HEK293 (cell line): ENCODE measurements around the gene PDE9A.

Source experiments
- CTCF ChIA-PET: fragments of 350-600 bp; formaldehyde crosslinking; extraction: SDS; loops from one replicate; lab custom pipeline; 2021; ENCODE audit warnings: antibody characterized with exemption; lab: Yijun Ruan, JAX
- POLR2A ChIA-PET: fragments of 300-600 bp; formaldehyde crosslinking; extraction: SDS; loops from one replicate; lab custom pipeline; 2020; ENCODE audit warnings: antibody characterized with exemption, inconsistent platforms; lab: Yijun Ruan, JAX
- H3K27ac ChIP-seq: fragments of 200-500 bp; sonication (Bioruptor generic); 2 replicates; pipeline ENCODE4 v1.5.1; 2014; ENCODE audit warnings: low read depth, low read length, control low read depth, inconsistent platforms; ENCODE audit errors: extremely low read depth
- H3K36me3 ChIP-seq, 2 experiments: fragments of 200-500 bp in 1 of 2; sonication (Bioruptor generic) in 1 of 2; 1 replicate in 1 of 2; 2 replicates in 1 of 2; pipeline ENCODE4 v1.5.1; 2014 to 2017; ENCODE audit warnings: inconsistent platforms in 2 of 2, low read length in 2 of 2; ENCODE audit not compliant: control insufficient read depth in 2 of 2, insufficient read depth in 1 of 2
- H3K4me1 ChIP-seq: fragments of 200-500 bp; sonication (Bioruptor generic); 2 replicates; pipeline ENCODE4 v1.5.1; 2014; ENCODE audit warnings: mild to moderate bottlenecking, low read length, inconsistent platforms; ENCODE audit not compliant: control insufficient read depth, insufficient read depth
- H3K4me3 ChIP-seq: 2 replicates; pipeline ENCODE4 v1.5.1; 2011; ENCODE audit warnings: low read depth, mild to moderate bottlenecking, control low read depth, low read length, moderate library complexity
- H3K9me3 ChIP-seq: fragments of 200-500 bp; sonication (Bioruptor generic); 2 replicates; pipeline ENCODE4 v1.5.1; 2014; ENCODE audit warnings: low read depth, low read length, inconsistent platforms; ENCODE audit not compliant: control insufficient read depth, insufficient read depth
- GLIS1 ChIP-seq: fragments of 450-650 bp; formaldehyde crosslinking; IDR thresholded peaks from 2 replicates; pipeline ENCODE4 v1.5.1; 2016; ENCODE audit warnings: missing biosample characterization, missing genetic modification characterization
- HOXA7 ChIP-seq: sonication (generic); formaldehyde crosslinking; IDR thresholded peaks from 2 replicates; pipeline ENCODE4 v1.8.1; 2022; ENCODE audit warnings: missing genetic modification reagents, borderline replicate concordance
- HOXD13 ChIP-seq: sonication (generic); formaldehyde crosslinking; IDR thresholded peaks from 2 replicates; pipeline ENCODE4 v1.8.0; 2022; ENCODE audit warnings: missing genetic modification reagents, borderline replicate concordance
- OVOL3 ChIP-seq: fragments of 450-650 bp; formaldehyde crosslinking; IDR thresholded peaks from 2 replicates; pipeline ENCODE4 v1.5.1; 2016; ENCODE audit warnings: missing biosample characterization, missing genetic modification characterization
- SCRT2 ChIP-seq: fragments of 450-650 bp; formaldehyde crosslinking; IDR thresholded peaks from 2 replicates; pipeline ENCODE4 v1.5.1; 2016; ENCODE audit warnings: missing biosample characterization, missing genetic modification characterization
- SP2 ChIP-seq: fragments of 450-650 bp; formaldehyde crosslinking; IDR thresholded peaks from 2 replicates; pipeline ENCODE4 v1.5.1; 2016; ENCODE audit warnings: missing biosample characterization, missing genetic modification characterization
- ZFHX2 ChIP-seq: fragments of 450-650 bp; formaldehyde crosslinking; conservative IDR thresholded peaks from 2 replicates; pipeline ENCODE4 v1.5.1; 2016; ENCODE audit warnings: missing biosample characterization, missing genetic modification characterization
- ZFP69B ChIP-seq: fragments of 450-650 bp; formaldehyde crosslinking; IDR thresholded peaks from 2 replicates; pipeline ENCODE4 v1.5.1; 2016; ENCODE audit warnings: missing biosample characterization, missing genetic modification characterization
- ZIC2 ChIP-seq: fragments of 450-650 bp; formaldehyde crosslinking; IDR thresholded peaks from 2 replicates; pipeline ENCODE4 v1.5.1; 2016; ENCODE audit warnings: missing biosample characterization, missing genetic modification characterization
- ZNF174 ChIP-seq: fragments of 450-650 bp; formaldehyde crosslinking; IDR thresholded peaks from 2 replicates; pipeline ENCODE4 v1.5.0; 2017; ENCODE audit warnings: missing biosample characterization, mild to moderate bottlenecking, missing genetic modification characterization
- ZNF37A ChIP-seq: fragments of 450-650 bp; IDR thresholded peaks from 2 replicates; pipeline ENCODE4 v1.5.1; 2018; ENCODE audit warnings: missing biosample characterization, missing genetic modification characterization
- ZNF514 ChIP-seq: fragments of 450-650 bp; formaldehyde crosslinking; IDR thresholded peaks from 2 replicates; pipeline ENCODE4 v1.5.1; 2016; ENCODE audit warnings: missing biosample characterization, missing genetic modification characterization
- ZNF626 ChIP-seq: fragments of 450-650 bp; sonication (Bioruptor Pico); formaldehyde crosslinking; IDR thresholded peaks from 2 replicates; pipeline ENCODE4 v1.5.1; 2018; ENCODE audit warnings: missing biosample characterization, missing genetic modification characterization, inconsistent platforms
- ZNF76 ChIP-seq: fragments of 450-650 bp; formaldehyde crosslinking; IDR thresholded peaks from 2 replicates; pipeline ENCODE4; 2016; ENCODE audit warnings: low read depth, missing biosample characterization, missing genetic modification characterization, borderline replicate concordance
- ZNF791 ChIP-seq: fragments of 450-650 bp; formaldehyde crosslinking; IDR thresholded peaks from 2 replicates; pipeline ENCODE4 v1.5.1; 2016; ENCODE audit warnings: missing biosample characterization, missing genetic modification characterization
- TF ChIP-seq, protein P1 (sequence below): fragments of 450-650 bp; formaldehyde crosslinking; conservative IDR thresholded peaks from 2 replicates; pipeline ENCODE4 v1.5.1; 2016; ENCODE audit warnings: low read depth, missing biosample characterization, missing genetic modification characterization
- TF ChIP-seq, protein P2 (sequence below): fragments of 450-650 bp; formaldehyde crosslinking; IDR thresholded peaks from 2 replicates; pipeline ENCODE4 v1.5.1; 2016; ENCODE audit warnings: missing biosample characterization, missing genetic modification characterization
- TF ChIP-seq, protein P3 (sequence below): fragments of 450-650 bp; formaldehyde crosslinking; IDR thresholded peaks from 2 replicates; pipeline ENCODE4 v1.5.1; 2016; ENCODE audit warnings: missing biosample characterization, missing genetic modification characterization
- TF ChIP-seq, protein P4 (sequence below): fragments of 450-650 bp; formaldehyde crosslinking; IDR thresholded peaks from 2 replicates; pipeline ENCODE4 v1.5.1; 2016; ENCODE audit warnings: missing biosample characterization, missing genetic modification characterization
- TF ChIP-seq, protein P5 (sequence below): fragments of 450-650 bp; formaldehyde crosslinking; IDR thresholded peaks from 2 replicates; pipeline ENCODE4 v1.5.0; 2017; ENCODE audit warnings: missing biosample characterization, missing genetic modification characterization, borderline replicate concordance

The PDE9A gene

DNA sequence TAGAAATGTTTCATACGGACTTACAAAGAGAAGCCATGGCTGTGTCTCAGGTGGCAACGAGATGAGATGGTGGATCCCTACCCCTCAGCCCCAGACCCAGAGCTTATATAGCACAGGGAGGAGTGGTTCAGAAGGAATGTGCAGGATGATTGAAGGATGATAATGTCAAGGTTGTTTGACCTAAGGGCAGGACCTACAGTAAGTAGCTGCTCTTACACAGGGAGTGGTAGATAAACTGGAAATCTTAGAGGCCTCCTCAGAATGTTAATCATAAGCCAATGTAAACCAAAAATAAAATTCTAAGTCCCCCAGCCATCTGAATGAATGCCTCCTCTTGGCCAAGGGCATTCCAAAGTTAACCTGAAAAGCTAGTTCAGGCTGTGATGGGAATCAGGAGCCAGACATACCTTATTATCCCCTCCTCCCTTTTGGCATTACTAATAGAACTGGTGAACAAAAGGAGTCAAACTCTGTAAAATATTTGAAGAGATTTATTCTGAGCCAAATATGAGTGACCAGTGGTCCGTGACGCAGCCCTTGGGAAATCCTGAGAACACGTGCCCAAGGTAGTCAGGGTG, 45.8 kb upstream of the PDE9A start:
- CTCF ChIA-PET, result interaction anchor here (0.5 to 1.0 kb wide), 4 partner anchors 15 to 285 kb away, joined by 3 to 4 read pairs (median 3); no protein-coding TSS in a partner anchor

DNA sequence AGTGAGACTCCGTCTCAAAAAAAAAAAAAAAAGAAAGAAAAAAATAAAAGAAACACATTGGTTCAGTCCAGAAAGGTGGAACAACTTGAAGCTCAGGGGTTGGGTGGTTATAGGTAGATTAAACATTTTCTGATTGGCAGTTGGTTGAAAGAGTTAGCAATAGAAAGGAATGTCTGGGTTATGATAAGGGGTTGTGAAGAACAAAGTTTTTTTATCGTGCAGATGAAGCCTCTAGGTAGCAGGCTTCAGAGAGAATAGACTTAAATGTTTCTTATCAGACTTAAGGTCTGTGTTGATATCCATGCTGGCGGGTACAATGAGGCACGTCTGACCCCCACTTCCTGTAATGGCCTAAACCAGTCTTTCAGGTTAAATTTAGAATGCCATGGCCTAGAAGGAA, 45.0 kb upstream of the PDE9A start:
- POLR2A ChIA-PET, result no interaction called here

More for the DNA sequence above, 45.8 kb upstream of the PDE9A start:
- Histone ChIP-seq H3K4me1 (no peaks in the 10 kb centered on the region), H3K27ac (no peak overlapping the region), H3K9me3 (no peaks in the 10 kb centered on the region), H3K36me3 (no peaks in the 10 kb centered on the region), H3K4me3 (no peak overlapping the region)
- TF ChIP-seq ZNF514 (tag by site-specific recombination) (no peak), HOXA7 (CRISPR knock-in tag) (no peak), ZNF37A (tag by site-specific recombination) (no peak), ZNF626 (tag by site-specific recombination) (no peak), ZNF174 (tag by site-specific recombination) (no peak), SCRT2 (tag by site-specific recombination) (no peak), HOXD13 (CRISPR knock-in tag) (no peak), OVOL3 (tag by site-specific recombination) (no peak), SP2 (tag by site-specific recombination) (no peak), ZFP69B (tag by site-specific recombination) (no peak), ZNF76 (no peak), ZIC2 (tag by site-specific recombination) (no peak)
- TF ChIP-seq, protein P1, sequence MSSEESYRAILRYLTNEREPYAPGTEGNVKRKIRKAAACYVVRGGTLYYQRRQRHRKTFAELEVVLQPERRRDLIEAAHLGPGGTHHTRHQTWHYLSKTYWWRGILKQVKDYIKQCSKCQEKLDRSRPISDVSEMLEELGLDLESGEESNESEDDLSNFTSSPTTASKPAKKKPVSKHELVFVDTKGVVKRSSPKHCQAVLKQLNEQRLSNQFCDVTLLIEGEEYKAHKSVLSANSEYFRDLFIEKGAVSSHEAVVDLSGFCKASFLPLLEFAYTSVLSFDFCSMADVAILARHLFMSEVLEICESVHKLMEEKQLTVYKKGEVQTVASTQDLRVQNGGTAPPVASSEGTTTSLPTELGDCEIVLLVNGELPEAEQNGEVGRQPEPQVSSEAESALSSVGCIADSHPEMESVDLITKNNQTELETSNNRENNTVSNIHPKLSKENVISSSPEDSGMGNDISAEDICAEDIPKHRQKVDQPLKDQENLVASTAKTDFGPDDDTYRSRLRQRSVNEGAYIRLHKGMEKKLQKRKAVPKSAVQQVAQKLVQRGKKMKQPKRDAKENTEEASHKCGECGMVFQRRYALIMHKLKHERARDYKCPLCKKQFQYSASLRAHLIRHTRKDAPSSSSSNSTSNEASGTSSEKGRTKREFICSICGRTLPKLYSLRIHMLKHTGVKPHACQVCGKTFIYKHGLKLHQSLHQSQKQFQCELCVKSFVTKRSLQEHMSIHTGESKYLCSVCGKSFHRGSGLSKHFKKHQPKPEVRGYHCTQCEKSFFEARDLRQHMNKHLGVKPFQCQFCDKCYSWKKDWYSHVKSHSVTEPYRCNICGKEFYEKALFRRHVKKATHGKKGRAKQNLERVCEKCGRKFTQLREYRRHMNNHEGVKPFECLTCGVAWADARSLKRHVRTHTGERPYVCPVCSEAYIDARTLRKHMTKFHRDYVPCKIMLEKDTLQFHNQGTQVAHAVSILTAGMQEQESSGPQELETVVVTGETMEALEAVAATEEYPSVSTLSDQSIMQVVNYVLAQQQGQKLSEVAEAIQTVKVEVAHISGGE, result no peak
- TF ChIP-seq, protein P2, sequence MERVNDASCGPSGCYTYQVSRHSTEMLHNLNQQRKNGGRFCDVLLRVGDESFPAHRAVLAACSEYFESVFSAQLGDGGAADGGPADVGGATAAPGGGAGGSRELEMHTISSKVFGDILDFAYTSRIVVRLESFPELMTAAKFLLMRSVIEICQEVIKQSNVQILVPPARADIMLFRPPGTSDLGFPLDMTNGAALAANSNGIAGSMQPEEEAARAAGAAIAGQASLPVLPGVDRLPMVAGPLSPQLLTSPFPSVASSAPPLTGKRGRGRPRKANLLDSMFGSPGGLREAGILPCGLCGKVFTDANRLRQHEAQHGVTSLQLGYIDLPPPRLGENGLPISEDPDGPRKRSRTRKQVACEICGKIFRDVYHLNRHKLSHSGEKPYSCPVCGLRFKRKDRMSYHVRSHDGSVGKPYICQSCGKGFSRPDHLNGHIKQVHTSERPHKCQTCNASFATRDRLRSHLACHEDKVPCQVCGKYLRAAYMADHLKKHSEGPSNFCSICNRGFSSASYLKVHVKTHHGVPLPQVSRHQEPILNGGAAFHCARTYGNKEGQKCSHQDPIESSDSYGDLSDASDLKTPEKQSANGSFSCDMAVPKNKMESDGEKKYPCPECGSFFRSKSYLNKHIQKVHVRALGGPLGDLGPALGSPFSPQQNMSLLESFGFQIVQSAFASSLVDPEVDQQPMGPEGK, result no peak
- TF ChIP-seq, protein P3, sequence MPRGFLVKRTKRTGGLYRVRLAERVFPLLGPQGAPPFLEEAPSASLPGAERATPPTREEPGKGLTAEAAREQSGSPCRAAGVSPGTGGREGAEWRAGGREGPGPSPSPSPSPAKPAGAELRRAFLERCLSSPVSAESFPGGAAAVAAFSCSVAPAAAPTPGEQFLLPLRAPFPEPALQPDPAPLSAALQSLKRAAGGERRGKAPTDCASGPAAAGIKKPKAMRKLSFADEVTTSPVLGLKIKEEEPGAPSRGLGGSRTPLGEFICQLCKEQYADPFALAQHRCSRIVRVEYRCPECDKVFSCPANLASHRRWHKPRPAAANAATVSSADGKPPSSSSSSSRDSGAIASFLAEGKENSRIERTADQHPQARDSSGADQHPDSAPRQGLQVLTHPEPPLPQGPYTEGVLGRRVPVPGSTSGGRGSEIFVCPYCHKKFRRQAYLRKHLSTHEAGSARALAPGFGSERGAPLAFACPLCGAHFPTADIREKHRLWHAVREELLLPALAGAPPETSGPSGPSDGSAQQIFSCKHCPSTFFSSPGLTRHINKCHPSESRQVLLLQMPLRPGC, result no peak
- TF ChIP-seq, protein P4, sequence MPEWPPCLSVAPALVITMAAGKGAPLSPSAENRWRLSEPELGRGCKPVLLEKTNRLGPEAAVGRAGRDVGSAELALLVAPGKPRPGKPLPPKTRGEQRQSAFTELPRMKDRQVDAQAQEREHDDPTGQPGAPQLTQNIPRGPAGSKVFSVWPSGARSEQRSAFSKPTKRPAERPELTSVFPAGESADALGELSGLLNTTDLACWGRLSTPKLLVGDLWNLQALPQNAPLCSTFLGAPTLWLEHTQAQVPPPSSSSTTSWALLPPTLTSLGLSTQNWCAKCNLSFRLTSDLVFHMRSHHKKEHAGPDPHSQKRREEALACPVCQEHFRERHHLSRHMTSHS (tag by site-specific recombination), result no peak
- POLR2A ChIA-PET, result interaction anchor here (0.6 kb wide), 1 partner anchor 224 kb away, joined by 4 read pairs; no protein-coding TSS in a partner anchor

More for the DNA sequence above, 45.0 kb upstream of the PDE9A start:
- CTCF ChIA-PET, result interaction anchor here (0.6 to 1.0 kb wide), 2 partner anchors 16 to 682 kb away, joined by 4 to 10 read pairs; no protein-coding TSS in a partner anchor
- Histone ChIP-seq H3K4me3 (no peak overlapping the region), H3K27ac (no peak overlapping the region), H3K9me3 (no peaks in the 10 kb centered on the region), H3K36me3 (no peaks in the 10 kb centered on the region), H3K4me1 (no peaks in the 10 kb centered on the region)
- no peak for TF ChIP-seq ZFHX2
- no peak for TF ChIP-seq ZNF791 (tag by site-specific recombination)
- TF ChIP-seq, protein P5, sequence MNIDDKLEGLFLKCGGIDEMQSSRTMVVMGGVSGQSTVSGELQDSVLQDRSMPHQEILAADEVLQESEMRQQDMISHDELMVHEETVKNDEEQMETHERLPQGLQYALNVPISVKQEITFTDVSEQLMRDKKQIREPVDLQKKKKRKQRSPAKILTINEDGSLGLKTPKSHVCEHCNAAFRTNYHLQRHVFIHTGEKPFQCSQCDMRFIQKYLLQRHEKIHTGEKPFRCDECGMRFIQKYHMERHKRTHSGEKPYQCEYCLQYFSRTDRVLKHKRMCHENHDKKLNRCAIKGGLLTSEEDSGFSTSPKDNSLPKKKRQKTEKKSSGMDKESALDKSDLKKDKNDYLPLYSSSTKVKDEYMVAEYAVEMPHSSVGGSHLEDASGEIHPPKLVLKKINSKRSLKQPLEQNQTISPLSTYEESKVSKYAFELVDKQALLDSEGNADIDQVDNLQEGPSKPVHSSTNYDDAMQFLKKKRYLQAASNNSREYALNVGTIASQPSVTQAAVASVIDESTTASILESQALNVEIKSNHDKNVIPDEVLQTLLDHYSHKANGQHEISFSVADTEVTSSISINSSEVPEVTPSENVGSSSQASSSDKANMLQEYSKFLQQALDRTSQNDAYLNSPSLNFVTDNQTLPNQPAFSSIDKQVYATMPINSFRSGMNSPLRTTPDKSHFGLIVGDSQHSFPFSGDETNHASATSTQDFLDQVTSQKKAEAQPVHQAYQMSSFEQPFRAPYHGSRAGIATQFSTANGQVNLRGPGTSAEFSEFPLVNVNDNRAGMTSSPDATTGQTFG (tag by site-specific recombination), result no peak
- no peak for TF ChIP-seq GLIS1
